GM21423 (cell line): ENCODE data around the gene MYO16.
A peak's percentile ranks its signal among the peaks of the same experiment; 100 is the strongest.

Experiments used
- ATAC-seq: cut with Tn5 transposase; IDR thresholded peaks from one replicate; pipeline ENCODE4 v1.9.1; 2021; ENCODE audit warnings: mild to moderate bottlenecking, moderate library complexity; ENCODE audit not compliant: unreplicated experiment

The MYO16 gene

GRCh38 chr13:109145631-109146030 is 516.2 kb downstream of the MYO16 start:
- ATAC-seq: peak; percentile 94

GRCh38 chr13:109146393-109146792 is 517.0 kb downstream of the MYO16 start:
- no peak for ATAC-seq

GRCh38 chr13:109146912-109147647 is 517.7 kb downstream of the MYO16 start:
- ATAC-seq: no peak

- no peak for ATAC-seq
These were observed 518.8 kb downstream of the MYO16 start for GRCh38 chr13:109148243-109148642.

DNA sequence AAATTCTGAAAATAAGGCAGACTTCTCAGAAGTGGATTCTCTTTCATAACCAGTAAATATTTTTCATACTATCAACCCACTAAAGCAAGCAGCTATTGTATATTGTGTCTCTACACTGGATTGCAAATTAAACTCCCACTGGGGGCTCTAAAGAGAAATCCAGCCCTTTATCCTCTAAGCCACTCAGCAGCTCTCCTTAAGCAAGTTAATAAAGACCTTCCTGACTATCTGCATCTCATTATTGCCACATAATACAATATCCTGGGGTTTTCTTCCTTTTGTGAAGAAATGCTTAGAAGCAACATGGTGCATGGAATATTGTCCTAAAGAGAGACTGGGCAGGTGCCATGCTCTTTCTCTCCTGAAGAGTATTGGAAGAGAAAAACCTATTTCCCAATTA is 521.3 kb downstream of the MYO16 start:
- ATAC-seq: no peak

GRCh38 chr13:109151255-109151654 is 521.8 kb downstream of the MYO16 start:
- ATAC-seq: no peak

DNA sequence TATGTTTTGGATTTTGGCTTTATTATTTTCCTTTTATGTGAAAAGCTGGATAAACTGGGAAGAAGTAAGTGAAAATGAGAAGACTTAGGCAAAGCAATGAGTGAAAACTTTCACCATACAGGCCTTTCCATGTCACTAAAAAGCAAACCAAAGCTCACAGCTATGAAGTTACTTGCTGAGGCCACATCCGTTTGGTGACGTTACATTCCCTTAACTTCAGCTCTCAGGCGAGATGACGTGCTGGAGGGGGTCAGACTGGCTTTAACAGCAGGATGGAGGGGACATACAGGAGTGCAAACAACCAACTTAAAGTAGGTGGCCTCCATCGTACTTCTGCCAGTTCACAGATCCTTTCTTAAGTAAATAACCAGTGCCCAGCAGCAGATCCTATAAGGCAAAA is 522.3 kb downstream of the MYO16 start:
- ATAC-seq: no peak

DNA sequence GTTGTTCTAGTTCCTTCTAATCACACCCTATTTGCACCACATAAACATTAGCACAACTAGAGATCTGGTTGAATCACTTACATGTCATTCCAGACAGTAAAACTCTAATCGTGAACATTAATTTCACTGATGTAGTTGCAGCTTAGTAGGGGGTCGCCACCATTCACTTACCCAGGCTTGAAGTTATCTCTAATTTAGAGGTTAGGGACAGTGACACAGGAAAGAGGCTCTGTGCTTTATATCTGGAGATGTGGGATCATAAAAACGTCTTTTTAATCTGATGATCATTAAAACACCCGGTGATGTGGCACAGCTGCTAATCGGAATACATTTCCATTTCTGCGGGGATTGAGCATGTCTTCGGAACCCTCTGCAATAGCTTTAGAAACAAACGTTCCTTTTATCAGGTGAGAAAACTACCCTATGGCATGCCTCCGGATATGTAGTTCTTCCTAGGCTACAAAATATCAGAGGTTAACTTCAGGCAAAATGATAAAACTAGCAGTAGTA is 523.0 kb downstream of the MYO16 start:
- ATAC-seq: no peak

DNA sequence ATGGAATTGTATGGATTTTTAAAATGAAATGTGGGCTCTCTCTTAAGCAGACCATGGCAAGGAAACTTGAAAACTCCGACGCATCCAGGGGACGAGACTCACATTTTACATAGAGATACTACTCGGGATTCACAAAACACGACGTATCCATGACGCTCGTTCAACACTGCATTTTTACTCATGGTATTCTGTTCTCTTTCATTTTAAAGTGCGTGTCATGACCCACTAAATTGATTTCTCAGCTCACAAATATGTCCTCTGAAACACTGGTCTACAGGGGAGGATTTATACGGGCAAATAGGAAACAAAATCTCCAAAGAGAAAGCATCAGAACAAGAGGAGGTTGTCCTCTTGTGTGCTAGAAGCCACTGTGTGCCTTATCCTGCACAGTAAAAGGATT is 523.5 kb downstream of the MYO16 start:
- ATAC-seq: no peak

DNA sequence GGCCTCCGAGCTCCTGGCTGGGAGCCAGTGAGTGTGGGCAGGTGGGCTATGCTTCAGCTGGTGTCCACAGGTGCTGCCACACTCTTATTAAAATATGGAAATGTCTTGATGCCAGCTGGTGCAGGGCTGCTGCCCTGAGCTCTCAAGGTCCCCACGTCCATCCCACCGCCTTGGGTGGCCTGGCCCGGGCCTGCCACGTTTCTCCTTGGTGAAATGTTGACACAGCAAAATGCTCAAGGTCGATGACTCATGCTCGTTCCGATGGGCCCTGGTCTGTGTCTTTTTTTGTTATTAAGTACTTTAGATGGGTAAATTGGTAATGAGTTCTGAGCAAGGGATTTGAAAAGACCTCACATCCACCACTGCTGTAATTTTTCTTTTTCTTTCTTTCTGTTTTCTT is 524.7 kb downstream of the MYO16 start:
- ATAC-seq: no peak

- no peak for ATAC-seq
These were observed 525.1 kb downstream of the MYO16 start for GRCh38 chr13:109154546-109154945.

- no peak for ATAC-seq
These were observed 525.8 kb downstream of the MYO16 start for GRCh38 chr13:109154966-109155761.

DNA sequence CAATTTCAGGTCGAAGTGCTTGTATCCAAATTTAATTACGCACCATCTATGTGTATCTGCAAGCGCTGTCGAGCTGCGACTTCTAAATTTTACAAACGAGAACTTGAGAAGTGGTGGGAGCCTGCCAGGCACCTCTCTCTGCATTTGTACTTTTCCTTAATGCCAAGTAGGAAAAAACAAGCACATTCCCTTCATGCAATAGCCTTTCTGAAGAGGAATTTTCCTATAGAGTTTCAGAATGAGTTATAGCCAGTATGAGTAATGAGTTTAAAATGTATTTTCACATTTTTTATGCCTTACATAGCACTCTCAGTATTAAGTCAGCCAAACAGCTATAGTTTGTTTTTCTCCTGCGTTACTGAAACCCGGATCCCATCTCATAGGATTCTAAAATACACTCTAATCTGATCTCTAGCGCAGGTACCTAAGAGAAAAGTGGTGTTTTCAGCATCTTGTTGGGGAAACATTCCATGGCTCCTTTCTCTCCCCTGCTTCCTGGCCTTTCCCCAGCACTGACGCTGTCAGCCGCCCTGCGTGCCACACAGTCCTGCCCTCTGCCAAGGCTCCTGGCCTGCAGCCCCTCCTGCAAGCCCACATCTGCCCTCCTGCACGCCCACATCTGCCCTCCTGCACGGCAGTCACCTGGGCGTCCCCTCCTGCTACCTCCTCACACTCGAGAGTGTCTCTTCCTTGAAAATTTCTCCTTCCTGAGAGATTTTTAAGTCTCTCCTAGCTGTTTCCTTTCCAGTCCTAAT is 526.9 kb downstream of the MYO16 start:
- ATAC-seq: no peak

- ATAC-seq: no peak
These were observed 527.9 kb downstream of the MYO16 start for GRCh38 chr13:109157275-109157674.

GRCh38 chr13:109158383-109158782 is 529.0 kb downstream of the MYO16 start:
- no peak for ATAC-seq

DNA sequence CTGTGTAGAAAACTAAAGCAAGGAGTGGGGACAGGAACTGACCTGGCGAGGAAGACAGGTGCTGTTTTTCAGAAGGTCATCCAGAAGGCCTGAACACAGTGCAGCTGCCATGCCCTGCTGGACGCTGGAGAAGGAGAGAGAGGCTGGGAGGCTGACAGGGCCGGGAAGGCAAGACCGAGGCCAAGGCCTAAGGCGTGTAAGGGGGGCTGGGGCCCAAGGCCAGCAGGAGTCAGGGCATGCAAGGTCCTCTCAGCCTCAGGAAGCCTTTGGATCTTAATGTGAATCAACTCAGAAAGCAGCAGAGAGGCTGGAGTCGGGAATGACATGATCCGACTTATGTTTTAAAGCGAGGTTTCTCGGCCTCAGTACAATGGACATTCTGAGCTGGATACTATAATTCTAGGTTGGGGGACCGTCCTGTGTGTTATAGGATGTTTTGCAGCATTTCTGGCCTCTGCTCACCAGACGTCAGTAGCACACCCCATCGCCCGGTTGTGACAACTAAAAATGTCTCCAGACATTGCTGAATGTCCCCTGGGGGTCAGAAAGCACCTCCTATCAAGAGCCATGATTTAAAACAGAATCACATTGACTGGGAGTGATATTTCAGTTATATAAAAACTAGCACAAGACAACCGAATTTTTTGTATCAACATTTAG is 530.4 kb downstream of the MYO16 start:
- no peak for ATAC-seq

DNA sequence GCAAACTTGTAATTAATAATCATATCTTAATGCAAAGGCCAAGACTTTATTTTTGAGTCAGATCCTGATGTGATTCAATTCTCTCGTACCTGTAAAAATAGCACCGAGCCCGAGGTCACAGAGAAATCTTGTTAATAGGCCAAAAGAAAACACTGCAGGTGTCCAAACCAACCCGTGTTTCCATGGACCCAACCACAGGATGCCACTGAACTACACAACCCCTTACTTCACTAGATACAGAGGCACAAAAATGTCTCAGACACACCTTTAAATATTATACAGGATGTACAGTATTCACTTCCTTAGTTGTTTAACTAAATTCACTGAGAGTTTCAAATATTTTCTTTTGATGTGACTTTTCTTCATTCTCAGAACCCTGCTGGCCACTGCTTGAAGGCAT is 530.9 kb downstream of the MYO16 start:
- peak; percentile 47 for ATAC-seq

DNA sequence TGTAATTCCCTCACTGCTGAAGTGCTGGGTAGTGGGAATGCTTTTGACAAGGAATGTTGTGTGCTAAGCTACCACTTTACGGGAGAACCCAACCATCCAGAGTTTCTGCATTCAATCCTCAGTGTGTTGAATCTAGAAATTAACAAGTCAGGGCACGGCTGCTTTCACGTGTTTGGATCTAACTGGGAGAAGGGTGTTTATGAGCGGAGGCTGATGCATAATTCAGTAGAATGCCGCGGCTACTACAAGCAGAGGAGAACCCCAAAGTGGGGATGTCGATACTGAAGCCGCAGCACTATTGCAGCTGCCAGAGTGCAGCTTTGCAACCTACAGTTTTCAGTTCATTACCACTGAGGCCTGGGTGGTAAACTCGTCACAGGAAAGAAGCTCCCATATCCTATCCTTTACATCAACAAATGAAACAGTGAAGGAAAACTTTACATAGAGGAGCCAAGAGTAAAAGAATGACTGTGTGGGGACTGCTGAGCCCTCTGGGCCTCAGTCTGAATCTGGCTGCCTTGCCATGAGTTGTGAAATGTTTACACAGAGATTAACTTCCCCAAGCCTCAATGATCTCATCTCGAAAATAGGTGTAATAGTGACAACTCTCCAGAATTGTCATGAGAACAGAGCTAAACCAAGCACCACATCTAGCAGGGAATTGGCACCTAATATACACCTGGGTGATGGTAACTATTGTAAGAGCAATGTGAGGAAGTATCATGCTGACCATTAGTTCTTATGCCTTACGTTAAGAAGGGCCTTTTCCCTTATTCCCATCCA is 531.7 kb downstream of the MYO16 start:
- peak; percentile 19 for ATAC-seq

DNA sequence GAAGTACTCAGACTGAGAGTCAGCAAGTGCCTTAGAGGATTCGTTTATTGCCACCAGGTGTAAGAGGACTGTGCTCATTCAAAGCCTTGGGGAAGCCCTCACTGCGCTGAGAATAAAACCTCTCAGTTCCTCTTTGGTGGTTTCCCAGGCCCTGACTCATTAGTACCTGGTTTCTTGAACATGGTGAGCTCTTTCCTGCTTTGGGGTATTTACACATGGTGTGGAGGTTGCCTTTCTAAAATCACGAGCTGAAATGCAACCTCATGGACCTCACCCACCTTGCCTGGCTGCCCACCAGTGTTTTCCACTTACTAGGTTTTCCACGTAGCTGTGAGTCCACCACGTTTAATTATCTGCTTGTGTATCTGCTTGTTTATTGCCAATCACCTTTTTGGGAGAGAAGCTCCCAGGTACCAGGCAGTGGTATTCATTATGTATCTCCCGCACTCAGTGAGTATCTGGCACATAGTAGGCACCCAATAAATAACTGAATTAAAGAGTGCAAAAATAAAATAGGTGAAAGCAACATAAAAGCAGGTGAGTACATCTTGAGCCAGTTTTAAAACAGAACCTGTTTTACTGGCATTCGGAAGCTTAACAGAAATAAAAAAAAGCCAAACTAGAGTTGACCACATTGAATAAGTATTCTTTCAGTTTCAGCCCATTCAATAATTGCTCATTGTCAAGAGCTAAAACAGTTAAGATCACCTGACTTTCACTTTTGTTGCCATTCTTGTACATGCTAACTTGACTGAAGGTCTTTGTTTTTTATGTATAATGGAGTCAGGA is 533.0 kb downstream of the MYO16 start:
- ATAC-seq: peak; percentile 75
